Smooth muscle cell of the coronary artery (primary cell): Measurements from ENCODE around the gene CEACAM1. TPM values are rescaled to one million over a fixed set of nuclear protein-coding genes. Genes with fewer than 3 reads are reported as not detected.

Experiments used
- total RNA-seq: library from RNA; depleted of rRNA; stranded (reverse); fragments of >200 nt; gene quantifications from 2 replicates; pipeline ENCODE4 v1.2.3, GENCODE V29; 2014; ENCODE audit warnings: low replicate concordance

Gene CEACAM1
- total RNA-seq = not detected in 2 replicates

DNA sequence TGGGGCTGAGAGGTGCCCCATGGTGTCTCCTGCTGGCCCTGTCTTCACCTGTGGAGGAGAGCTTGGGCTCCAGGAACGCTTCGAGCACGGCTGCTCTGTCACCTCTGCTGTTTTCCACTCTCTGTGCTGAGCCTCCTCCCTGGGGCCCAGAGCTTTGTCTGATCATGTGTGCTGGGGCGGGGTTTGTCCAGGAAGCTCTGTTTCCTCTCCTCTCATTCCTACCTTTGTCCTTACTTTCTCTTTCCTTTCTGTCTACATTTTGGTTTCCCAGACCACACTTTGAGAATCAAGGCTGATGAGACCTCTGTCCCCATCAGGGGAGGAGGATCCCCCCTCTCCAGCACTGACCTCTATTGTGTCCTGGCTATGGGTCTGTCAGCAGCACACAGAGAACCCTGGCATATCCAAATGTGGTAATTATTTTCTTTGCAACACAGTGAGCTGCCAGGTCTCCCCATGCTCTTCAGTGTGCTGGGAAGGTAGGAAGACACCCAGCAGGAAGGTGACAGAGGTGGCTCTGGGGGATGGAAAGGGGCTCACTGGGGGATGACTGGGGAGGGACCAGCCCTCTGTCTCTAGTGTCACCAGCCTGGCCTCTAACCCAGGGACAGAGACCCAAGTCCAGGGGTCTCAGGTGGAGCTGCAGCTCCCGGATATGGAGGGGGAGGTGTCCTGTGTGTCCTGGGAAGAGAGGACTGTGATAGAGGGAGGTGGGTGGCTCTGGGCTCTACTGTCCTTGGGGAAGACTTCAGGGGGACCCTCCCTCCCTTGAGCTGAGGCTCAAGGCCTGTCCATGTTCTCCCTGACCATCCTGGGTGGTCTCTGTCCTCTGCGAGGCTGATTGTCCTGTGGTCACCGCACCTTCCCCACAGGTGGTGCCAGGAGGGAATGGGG, at the start of gene CEACAM1:
Gene CEACAM1 (minus strand): TSS at position 128 of the 894 bp plus-strand sequence. CDS start 107 bp downstream, at position 21.

Other genes with a start within 250 kb of the CEACAM1 start
- gene PRR19, start 226.3 kb downstream of the CEACAM1 start, total RNA-seq = 0.15 TPM in 1 of 2 replicates, not detected in the other
- gene PAFAH1B3, start 225.9 kb downstream of the CEACAM1 start, total RNA-seq = 8.4 and 30.9 TPM in 2 replicates
- gene TMEM145, start 215.2 kb downstream of the CEACAM1 start, total RNA-seq = 0.12 TPM in 1 of 2 replicates, not detected in the other
- gene MEGF8, start 202.8 kb downstream of the CEACAM1 start, total RNA-seq = 17.9 and 18.6 TPM in 2 replicates
- gene CNFN, start 138.2 kb downstream of the CEACAM1 start, total RNA-seq = not detected in 2 replicates
- 0.90 and 1.5 TPM in 2 replicates for gene LIPE, start 101.1 kb downstream of the CEACAM1 start, total RNA-seq
- not detected in 2 replicates for gene CXCL17, start 85.5 kb downstream of the CEACAM1 start, total RNA-seq
- gene CEACAM8, start 66.4 kb upstream of the CEACAM1 start, total RNA-seq = not detected in 2 replicates
- not detected in 2 replicates for gene PSG3, start 212.0 kb upstream of the CEACAM1 start, total RNA-seq
- not detected in 2 replicates for gene PSG8, start 237.2 kb upstream of the CEACAM1 start, total RNA-seq